Activated CD4-positive, CD25-positive, alpha-beta regulatory T cell (primary cell): ENCODE data around the gene HDAC4.
A peak's percentile ranks its signal among the peaks of the same experiment; 100 is the strongest.

Source experiments
- DNase-seq, 4 experiments: peaks; one replicate each; lab custom pipeline; 2025; lab: John Stamatoyannopoulos, UW

HDAC4 gene

GRCh38 chr2:239308661-239309397 lies 92.0 kb downstream of the HDAC4 start:
- DNase-seq: no peak

- no peak for DNase-seq
These were observed 92.8 kb downstream of the HDAC4 start for GRCh38 chr2:239307921-239308613.

DNA sequence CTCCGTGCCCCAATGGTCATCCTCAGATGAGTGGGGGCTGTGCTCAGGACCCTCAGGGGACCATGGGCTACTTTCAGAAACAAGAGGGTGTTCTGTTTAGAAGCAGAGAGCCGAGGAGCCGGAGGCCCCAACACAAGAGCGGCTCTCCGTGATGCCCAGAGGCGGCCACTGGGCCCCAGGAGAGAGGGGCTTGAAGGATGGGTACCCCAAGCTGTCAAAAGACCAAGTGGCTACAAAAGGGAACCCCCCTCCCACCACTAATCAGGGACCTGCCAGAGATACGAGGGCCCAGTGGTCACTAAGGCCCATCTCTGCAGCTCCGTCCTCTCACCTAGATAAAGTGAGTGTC lies 93.6 kb downstream of the HDAC4 start:
- no peak for DNase-seq

- DNase-seq: no peak
These were observed 94.3 kb downstream of the HDAC4 start for GRCh38 chr2:239306274-239307220.

DNA sequence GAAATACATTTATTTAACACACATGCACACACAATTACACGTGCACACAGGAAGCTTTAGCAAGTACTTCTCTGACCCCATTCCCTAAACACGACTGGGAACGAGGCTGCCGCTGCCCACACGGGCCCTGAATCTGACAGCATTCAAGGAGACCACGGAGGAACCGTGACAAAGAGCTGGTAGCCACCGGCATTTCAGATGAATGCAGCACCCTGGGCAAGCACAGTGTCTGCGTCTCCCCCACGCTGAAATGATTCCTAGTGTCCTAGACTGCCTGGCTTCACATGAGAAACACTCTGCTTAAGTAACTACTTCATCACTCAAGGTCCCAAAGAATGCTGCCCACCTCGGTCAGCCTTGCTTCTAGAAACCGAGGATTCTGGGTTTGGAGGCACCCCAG lies 95.0 kb downstream of the HDAC4 start:
- no peak for DNase-seq

GRCh38 chr2:239305222-239305575 lies 95.6 kb downstream of the HDAC4 start:
- no peak for DNase-seq

DNA sequence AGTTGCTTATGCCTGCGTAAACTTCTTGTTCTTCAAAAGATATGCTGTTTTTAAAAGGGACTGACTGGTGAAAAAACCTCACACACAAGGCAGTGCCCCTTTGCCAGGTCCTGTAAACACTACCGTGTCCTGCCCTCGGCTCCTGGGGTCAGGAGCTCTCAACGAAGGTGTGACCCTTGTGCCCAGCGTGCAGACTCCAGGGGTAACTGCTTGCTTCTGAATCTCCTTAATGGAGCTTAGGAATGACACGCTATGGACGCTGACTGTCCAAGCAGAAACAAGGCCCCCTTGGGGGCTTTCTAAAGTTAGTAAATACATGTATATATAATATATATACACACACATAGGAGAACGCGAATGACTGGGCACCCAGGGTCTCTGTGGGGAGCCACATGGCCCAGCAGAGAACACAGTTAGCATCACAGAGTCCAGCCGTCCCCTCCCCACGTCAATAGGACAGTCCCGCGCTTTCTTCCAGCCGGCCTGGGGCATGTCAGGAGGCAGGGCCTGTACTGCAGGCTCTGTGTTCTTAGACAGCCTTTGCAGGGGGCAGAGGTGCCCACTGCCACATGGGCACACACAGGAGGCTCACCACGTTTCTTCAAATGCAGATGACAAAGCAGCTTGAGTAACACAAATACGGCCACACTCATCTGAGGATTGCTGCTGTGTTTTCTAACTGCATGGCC lies 96.1 kb downstream of the HDAC4 start:
- no peak for DNase-seq

GRCh38 chr2:239303711-239304532 lies 96.9 kb downstream of the HDAC4 start:
- no peak for DNase-seq

DNA sequence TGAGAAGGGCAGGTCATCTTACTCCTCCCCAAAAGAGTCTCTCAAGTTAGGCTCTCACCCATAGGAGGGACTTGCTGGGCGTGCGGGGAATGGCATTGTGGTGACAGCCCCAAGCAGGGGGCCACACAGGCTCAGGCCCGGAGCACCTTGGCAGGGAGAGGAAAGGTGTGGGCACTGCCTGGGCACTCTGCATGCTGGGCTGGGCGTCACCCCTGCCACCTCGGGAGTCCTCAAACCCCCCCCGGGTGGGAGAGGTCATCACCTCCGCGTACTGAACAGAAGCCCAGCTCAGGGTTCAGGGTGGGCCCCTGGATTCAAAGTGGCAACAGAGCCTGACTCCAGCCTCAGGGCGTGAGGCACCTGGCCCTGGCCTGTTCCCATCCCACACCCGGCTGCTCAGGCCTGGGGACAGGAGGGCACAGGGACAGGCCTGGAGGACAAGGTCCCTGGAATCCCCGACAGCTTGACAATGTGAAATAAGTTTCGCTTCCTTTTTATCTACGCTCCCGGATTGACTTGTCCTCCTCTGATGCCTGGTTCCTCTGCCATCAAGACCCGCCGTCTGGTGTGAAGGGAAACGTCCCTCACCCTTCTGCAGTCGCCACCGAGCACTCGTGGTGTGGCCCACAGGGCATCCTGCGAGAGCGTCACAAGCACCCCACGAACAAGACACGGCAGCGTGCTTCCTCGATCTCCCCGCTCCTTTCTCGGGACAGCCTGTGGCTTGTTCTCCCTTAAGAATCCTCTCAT lies 97.8 kb downstream of the HDAC4 start:
- no peak for DNase-seq

- DNase-seq: no peak
These were observed 98.6 kb downstream of the HDAC4 start for GRCh38 chr2:239302083-239302807.

DNA sequence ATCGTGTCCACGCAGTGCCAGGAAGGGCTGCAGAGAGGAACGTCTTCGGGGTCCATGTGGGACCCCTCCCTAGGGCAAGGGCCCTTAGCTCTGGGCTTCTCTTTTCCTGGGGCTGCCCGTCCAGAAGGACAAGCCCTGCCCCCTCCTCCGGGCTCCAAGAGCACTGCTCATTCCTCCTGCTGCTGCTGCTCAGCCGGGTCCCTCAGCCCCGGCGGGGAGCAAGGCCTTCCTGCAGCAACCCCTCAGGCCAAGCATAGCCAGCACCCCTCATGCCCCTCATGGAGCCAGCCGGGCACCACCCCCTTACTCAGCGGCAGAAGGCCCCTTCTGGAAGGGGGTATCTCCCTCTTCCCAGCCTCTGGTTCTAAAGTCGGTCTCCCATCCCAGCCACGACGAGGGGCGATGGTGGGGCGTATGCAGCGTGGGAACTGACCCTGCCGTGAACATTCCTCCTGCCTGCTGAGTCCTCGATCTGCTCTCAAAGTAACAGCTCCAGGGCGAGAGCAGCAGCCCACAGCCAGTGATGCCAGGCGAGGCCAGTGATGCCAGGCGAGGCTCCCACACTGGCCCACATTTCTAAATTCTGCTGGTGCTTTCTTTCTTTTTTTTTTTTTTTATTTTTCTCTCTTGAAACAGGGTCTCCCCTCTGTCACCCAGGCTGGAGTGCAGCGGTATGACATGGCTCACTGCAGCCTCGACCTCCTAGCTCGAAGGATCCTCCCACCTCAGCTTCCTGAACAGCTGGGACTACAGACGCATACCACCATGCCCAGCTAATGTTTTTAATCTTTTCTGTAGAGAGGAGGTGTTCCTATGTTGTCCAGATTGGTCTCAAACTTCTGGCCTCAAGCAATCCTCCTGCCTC lies 99.7 kb downstream of the HDAC4 start:
- DNase-seq: no peak

- DNase-seq: no peak
These were observed 100.6 kb downstream of the HDAC4 start for GRCh38 chr2:239300242-239300641.

DNA sequence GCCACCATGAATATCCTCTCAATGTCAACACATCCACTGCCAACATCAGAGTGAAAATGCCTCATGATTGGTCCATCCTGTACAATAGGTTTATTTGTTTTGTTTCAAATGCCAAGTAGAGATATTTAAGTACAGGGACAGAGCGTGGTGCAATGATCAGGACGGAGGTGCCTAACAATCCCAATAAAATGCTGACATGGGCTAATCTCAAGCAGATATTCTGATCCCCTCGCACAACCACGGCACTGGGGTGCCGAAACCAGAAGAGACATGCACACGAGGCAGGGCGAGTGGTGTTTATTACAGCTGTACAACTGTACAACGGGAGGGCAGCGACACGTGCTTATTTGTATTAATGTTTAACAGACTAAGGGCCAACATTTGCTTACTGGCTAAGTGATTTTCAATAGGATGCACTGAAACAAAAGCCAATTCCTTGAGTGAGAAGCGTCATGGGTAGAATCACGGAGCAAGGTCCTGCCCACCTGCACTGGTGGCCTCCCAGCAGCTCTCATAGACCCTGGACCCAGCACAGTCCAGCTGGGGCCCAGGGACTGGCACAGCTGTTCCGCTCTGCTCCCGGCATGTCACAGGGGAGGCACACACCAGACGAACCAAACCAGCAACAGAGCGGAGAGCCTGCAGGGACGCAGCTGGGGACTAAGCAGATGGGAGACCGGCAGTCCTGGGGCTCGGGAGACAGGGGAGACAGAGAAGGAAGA lies 101.4 kb downstream of the HDAC4 start:
- DNase-seq: no peak

DNA sequence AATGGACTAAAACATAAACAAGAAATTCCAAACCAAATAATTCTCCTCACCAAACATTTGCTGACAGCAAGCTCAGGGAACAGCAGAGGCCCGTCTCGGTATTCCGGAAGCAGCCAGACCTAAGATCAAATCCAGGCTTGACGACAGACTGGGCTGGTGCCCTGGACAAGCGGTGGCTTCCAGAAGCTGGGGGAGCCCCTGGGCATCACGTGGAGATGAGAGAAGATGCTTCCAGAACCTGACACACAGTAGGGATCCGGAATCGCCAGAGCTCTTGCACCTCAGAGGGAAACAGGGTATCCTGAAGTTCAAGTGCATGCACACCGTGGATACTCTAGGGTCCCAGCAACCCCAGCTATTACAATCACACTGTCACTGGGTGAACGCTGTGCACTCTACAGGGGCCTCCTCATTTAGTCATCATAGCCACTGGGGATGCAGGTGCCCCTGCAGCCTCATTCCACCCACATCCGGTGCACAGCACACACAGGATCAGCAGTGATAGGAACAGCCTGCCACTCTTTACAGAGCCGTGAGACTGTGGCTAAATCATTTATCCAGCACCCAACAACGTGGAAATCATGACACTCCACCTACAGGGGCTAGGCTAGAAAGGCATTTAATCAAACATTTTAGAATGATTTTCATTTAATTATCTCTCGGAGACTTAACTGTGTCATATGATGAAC lies 102.6 kb downstream of the HDAC4 start:
- peak in 3 of 4 experiments; percentile 35 to 47 (median 38) for DNase-seq

- DNase-seq: no peak
These were observed 103.4 kb downstream of the HDAC4 start for GRCh38 chr2:239297142-239298004.
